ENCODE data around the gene MVK. TPM values are rescaled to one million over a fixed set of nuclear protein-coding genes. Genes with fewer than 3 reads are reported as not detected.

The MVK gene
- polyA plus RNA-seq, 1 donor (not counting 4 experiments of a cell fraction or from before 2014, with no cell fraction given) = 26.7 TPM

DNA sequence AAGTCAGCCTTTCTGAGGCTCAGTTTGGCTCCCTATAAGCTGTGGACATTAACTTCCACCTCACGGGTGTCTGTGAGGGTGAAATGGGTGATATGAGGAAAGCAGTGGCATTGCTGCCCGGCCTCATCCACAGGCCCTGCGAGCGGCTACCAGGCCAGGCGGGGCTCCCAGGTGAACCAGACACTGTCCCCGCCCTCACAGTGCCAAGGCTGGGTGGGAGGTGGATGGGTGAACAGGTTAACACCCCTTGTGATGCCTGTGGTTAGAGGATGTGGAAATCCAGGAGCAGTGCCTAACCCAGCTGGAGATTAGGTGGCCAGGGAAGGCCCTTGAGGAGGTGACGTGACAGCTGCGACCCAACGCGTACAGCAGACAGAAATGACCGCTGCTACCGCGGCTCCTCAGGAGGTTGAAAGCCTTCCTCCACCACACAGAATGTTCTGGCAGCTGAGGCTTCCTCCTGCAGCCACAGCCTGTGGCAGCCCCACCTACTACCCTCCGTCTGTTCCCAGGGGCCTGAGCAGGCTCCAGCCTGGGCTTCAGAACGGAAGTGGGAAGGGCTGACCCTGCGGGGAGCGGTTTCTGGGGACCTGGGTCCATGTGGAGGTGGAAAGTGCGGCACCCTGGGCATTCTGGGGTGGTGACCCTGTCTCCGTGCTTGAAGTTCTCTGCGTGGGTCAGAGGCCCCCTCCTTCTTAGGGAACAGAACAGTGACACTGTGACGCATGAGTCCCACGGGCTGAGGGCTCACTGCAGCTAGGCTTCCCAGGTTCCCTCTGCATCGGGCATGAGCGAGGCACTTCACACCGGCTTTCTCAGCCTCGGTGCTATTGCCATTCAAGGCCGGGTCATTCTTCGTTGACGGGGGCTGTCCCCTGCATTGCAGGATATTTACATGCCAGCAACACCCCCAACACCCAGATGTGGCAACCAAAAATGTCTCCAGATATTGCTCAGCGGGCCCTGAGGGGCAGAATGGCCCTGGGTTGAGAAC lies 10.0 kb upstream of the MVK start:
- Histone ChIP-seq H3K4me1 (ENCODE audit: control insufficient read depth, extremely low read depth, insufficient read depth, low read length) (no peaks in the 10 kb centered on the region), H3K27me3 (ENCODE audit: control insufficient read depth, extremely low read depth, insufficient read depth, low read length) (no peaks in the 10 kb centered on the region), H3K9ac (ENCODE audit: control insufficient read depth, extremely low read depth, insufficient read depth, low read length) (no peak overlapping the region), H3K79me2 (ENCODE audit: control insufficient read depth, insufficient read depth, low read length) (no peaks in the 10 kb centered on the region), H3K4me3 (ENCODE audit: control insufficient read depth in 2 of 3, extremely low read depth in 1 of 3, insufficient read depth in 2 of 3, low read depth in 1 of 3, low read length in 3 of 3) (no peak overlapping the region), H2AFZ (ENCODE audit: control insufficient read depth, low read length) (no peak overlapping the region), H4K20me1 (ENCODE audit: control insufficient read depth, extremely low read depth, insufficient read depth, low read length) (no peaks in the 10 kb centered on the region), H3K9me1 (ENCODE audit: control insufficient read depth, extremely low read depth, insufficient read depth, low read length) (no peaks in the 10 kb centered on the region), H3K4me2 (ENCODE audit: control insufficient read depth, extremely low read depth, insufficient read depth, low read depth, low read length) (no peak overlapping the region), H3K9me3 (ENCODE audit: control insufficient read depth, low read depth, low read length) (no peaks in the 10 kb centered on the region), H3K36me3 (ENCODE audit: control insufficient read depth in 2 of 2, extremely low read depth in 1 of 2, insufficient read depth in 2 of 2, low read length in 2 of 2) (peaks cover 20 to 22% of the 10 kb centered on the region in 2 experiments), H3K27ac (ENCODE audit: control insufficient read depth, insufficient read depth, low read length) (no peak overlapping the region)
- FAIRE-seq = no peak
- dilution Hi-C loops (cut with MboI; ENCODE audit: extremely low pct_ligation_motif_present, low sequenced_read_pairs) = no loop called here
- no peak for DNase-seq (ENCODE audit: low read depth, low spot score)
- TF ChIP-seq CTCF (optimal IDR thresholded peaks at IDR 0.05 in 1 of 3, IDR thresholded peaks at IDR 0.05 in 1 of 3, conservative IDR thresholded peaks at IDR 0.05 in 1 of 3; ENCODE audit: extremely low read depth in 1 of 3, insufficient read depth in 2 of 3, low read length in 3 of 3) (no peak), EZH2 (IDR thresholded peaks at IDR 0.05; ENCODE audit: low read length) (no peak)

GRCh38 chr12:109566424-109566823 lies 7.2 kb upstream of the MVK start:
- no peak overlapping the region for H3K9ac ChIP-seq (ENCODE audit: control insufficient read depth, extremely low read depth, insufficient read depth, low read length)
- H3K4me3 ChIP-seq (ENCODE audit: control insufficient read depth in 2 of 3, extremely low read depth in 1 of 3, insufficient read depth in 2 of 3, low read depth in 1 of 3, low read length in 3 of 3) = no peak overlapping the region
- DNase-seq (ENCODE audit: low read depth, low spot score) (no peak), FAIRE-seq (no peak)
- no peaks in the 10 kb centered on the region for H3K27me3 ChIP-seq (ENCODE audit: control insufficient read depth, extremely low read depth, insufficient read depth, low read length)
- H3K79me2 ChIP-seq (ENCODE audit: control insufficient read depth, insufficient read depth, low read length) = no peaks in the 10 kb centered on the region
- peaks cover 23 to 37% of the 10 kb centered on the region in 2 experiments for H3K36me3 ChIP-seq (ENCODE audit: control insufficient read depth in 2 of 2, extremely low read depth in 1 of 2, insufficient read depth in 2 of 2, low read length in 2 of 2)
- TF ChIP-seq CTCF (optimal IDR thresholded peaks at IDR 0.05 in 1 of 3, IDR thresholded peaks at IDR 0.05 in 1 of 3, conservative IDR thresholded peaks at IDR 0.05 in 1 of 3; ENCODE audit: extremely low read depth in 1 of 3, insufficient read depth in 2 of 3, low read length in 3 of 3) = no peak
- TF ChIP-seq EZH2 (IDR thresholded peaks at IDR 0.05; ENCODE audit: low read length) = no peak
- H4K20me1 ChIP-seq (ENCODE audit: control insufficient read depth, extremely low read depth, insufficient read depth, low read length) = no peaks in the 10 kb centered on the region
- H3K4me2 ChIP-seq (ENCODE audit: control insufficient read depth, extremely low read depth, insufficient read depth, low read depth, low read length) = no peak overlapping the region
- no peak overlapping the region for H2AFZ ChIP-seq (ENCODE audit: control insufficient read depth, low read length)
- no peaks in the 10 kb centered on the region for H3K9me1 ChIP-seq (ENCODE audit: control insufficient read depth, extremely low read depth, insufficient read depth, low read length)
- H3K4me1 ChIP-seq (ENCODE audit: control insufficient read depth, extremely low read depth, insufficient read depth, low read length) = no peaks in the 10 kb centered on the region
- dilution Hi-C loops (cut with MboI; ENCODE audit: extremely low pct_ligation_motif_present, low sequenced_read_pairs) = no loop called here
- H3K9me3 ChIP-seq (ENCODE audit: control insufficient read depth, low read depth, low read length) = no peaks in the 10 kb centered on the region
- no peak overlapping the region for H3K27ac ChIP-seq (ENCODE audit: control insufficient read depth, insufficient read depth, low read length)
